Osteoblast (primary cell): Measurements from ENCODE around the gene DPP9. TPM values are rescaled to one million over a fixed set of nuclear protein-coding genes. Genes with fewer than 3 reads are reported as not detected.
A peak's percentile ranks its signal among the peaks of the same experiment; 100 is the strongest.

Experiments used
- DNase-seq: peaks from one replicate; pipeline ENCODE4 v3.0.0; 2011; ENCODE audit warnings: low spot score, mixed read lengths; ENCODE audit not compliant: insufficient read length; ENCODE audit errors: missing footprints
- H2AFZ ChIP-seq: 2 replicates; pipeline ENCODE4 v1.6.0; 2011; ENCODE audit warnings: mild to moderate bottlenecking, low read length
- H3K27ac ChIP-seq: 2 replicates; pipeline ENCODE4 v1.5.1; 2011; ENCODE audit warnings: mild to moderate bottlenecking, low read depth, low read length, moderate library complexity
- H3K27me3 ChIP-seq: 2 replicates; pipeline ENCODE4 v1.6.0; 2012; ENCODE audit warnings: mild to moderate bottlenecking, control low read depth, inconsistent platforms, low read length, moderate library complexity; ENCODE audit not compliant: insufficient read depth
- H3K36me3 ChIP-seq: 2 replicates; pipeline ENCODE4 v1.5.1; 2011; ENCODE audit warnings: mild to moderate bottlenecking, low read length, control low read depth, moderate library complexity; ENCODE audit not compliant: insufficient read depth
- H3K4me1 ChIP-seq: 2 replicates; pipeline ENCODE4 v1.5.1; 2011; ENCODE audit warnings: mild to moderate bottlenecking, low read length, control low read depth, moderate library complexity; ENCODE audit not compliant: insufficient read depth
- H3K4me2 ChIP-seq: 2 replicates; pipeline ENCODE4 v1.6.0; 2011; ENCODE audit warnings: mild to moderate bottlenecking, low read length; ENCODE audit not compliant: insufficient read depth
- H3K4me3 ChIP-seq: fragments of 200-600 bp; sonication (generic); 3 replicates; pipeline ENCODE4 v1.5.1; 2012; ENCODE audit warnings: mild to moderate bottlenecking, low read length, inconsistent platforms; ENCODE audit not compliant: insufficient read depth
- H3K79me2 ChIP-seq: 2 replicates; pipeline ENCODE4 v1.6.0; 2012; ENCODE audit warnings: mild to moderate bottlenecking, low read length, control low read depth, inconsistent platforms; ENCODE audit not compliant: insufficient read depth
- H3K9me3 ChIP-seq: 2 replicates; pipeline ENCODE4 v1.5.1; 2011; ENCODE audit warnings: low read depth, low read length, control low read depth
- H4K20me1 ChIP-seq: 2 replicates; pipeline ENCODE4 v1.6.0; 2012; ENCODE audit warnings: mild to moderate bottlenecking, low read length, control low read depth; ENCODE audit not compliant: insufficient read depth
- total RNA-seq: library from RNA; depleted of rRNA; stranded (reverse); fragments of >200 nt; gene quantifications from 2 replicates; pipeline ENCODE4 v1.2.3, GENCODE V29; 2012
- TF ChIP-seq, protein P1 (sequence below): IDR thresholded peaks from 2 replicates; pipeline ENCODE4 v1.5.1; 2011; ENCODE audit warnings: mild to moderate bottlenecking, low read depth, low read length, moderate library complexity; ENCODE audit errors: extremely low read depth

DPP9 gene
- total RNA-seq, 1 donor = 30.4 TPM

- H3K9me3 ChIP-seq = no peaks in the 10 kb centered on the region
- H3K27ac ChIP-seq = peak overlapping the region; percentile 63
- peaks cover 33% of the 10 kb centered on the region for H3K4me1 ChIP-seq
- H3K36me3 ChIP-seq = peaks cover 61% of the 10 kb centered on the region
- no peaks in the 10 kb centered on the region for H4K20me1 ChIP-seq
- TF ChIP-seq, protein P1, sequence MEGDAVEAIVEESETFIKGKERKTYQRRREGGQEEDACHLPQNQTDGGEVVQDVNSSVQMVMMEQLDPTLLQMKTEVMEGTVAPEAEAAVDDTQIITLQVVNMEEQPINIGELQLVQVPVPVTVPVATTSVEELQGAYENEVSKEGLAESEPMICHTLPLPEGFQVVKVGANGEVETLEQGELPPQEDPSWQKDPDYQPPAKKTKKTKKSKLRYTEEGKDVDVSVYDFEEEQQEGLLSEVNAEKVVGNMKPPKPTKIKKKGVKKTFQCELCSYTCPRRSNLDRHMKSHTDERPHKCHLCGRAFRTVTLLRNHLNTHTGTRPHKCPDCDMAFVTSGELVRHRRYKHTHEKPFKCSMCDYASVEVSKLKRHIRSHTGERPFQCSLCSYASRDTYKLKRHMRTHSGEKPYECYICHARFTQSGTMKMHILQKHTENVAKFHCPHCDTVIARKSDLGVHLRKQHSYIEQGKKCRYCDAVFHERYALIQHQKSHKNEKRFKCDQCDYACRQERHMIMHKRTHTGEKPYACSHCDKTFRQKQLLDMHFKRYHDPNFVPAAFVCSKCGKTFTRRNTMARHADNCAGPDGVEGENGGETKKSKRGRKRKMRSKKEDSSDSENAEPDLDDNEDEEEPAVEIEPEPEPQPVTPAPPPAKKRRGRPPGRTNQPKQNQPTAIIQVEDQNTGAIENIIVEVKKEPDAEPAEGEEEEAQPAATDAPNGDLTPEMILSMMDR = no peak
- peak; percentile 83 for DNase-seq
- no peak overlapping the region for H3K4me2 ChIP-seq
- H3K4me3 ChIP-seq = peak overlapping the region; percentile 22
- H2AFZ ChIP-seq = no peak overlapping the region
- H3K27me3 ChIP-seq = no peaks in the 10 kb centered on the region
- H3K79me2 ChIP-seq = peaks cover 24% of the 10 kb centered on the region
Observed at GRCh38 chr19:4709440-4710280, 14.0 kb downstream of the DPP9 start.

DNA sequence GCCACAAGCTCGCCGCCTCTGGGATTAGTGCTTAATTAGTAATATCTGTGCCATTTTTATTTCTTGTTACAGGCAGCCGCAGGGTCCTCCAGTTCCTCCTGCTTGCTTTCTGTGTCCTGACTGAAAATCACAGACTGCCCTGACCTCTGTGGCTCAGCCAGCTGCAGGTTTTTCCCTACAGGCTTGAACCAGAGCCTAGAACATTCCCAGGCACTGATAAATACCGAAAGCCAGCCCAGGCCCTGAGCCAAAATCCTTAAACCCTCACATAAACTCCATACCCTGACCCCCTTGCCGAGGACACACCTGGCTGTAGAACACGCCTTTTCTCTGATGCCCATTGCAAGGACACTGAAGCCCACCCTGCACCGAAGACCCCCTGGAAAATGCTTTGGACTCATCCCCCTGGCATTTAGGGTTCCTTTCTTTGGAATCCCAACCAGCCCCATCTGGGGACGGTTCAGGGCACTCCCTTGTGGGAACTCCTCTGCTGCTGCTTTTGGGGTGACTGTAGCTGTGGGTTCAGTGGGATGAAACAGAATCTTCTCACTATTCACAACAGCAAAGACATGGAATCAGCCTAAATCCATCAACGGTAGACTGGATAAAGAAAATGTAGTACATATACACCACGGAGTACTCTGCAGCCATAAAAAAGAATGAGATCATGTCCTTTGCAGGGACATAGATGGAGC, 15.5 kb downstream of the DPP9 start:
- TF ChIP-seq, protein P1 = no peak
- Histone ChIP-seq H3K4me1 (peaks cover 19% of the 10 kb centered on the region), H3K4me2 (no peak overlapping the region), H3K79me2 (peaks cover 17% of the 10 kb centered on the region), H3K27me3 (no peaks in the 10 kb centered on the region), H3K27ac (peak overlapping the region; percentile 40), H3K4me3 (no peak overlapping the region), H4K20me1 (no peaks in the 10 kb centered on the region), H3K36me3 (peaks cover 63% of the 10 kb centered on the region), H2AFZ (no peak overlapping the region), H3K9me3 (no peaks in the 10 kb centered on the region)
- peak; percentile 81 for DNase-seq

- TF ChIP-seq, protein P1 = no peak
- no peaks in the 10 kb centered on the region for H3K27me3 ChIP-seq
- no peak overlapping the region for H2AFZ ChIP-seq
- H3K4me2 ChIP-seq = no peak overlapping the region
- H3K9me3 ChIP-seq = no peaks in the 10 kb centered on the region
- peaks cover 61% of the 10 kb centered on the region for H3K36me3 ChIP-seq
- peaks cover 12% of the 10 kb centered on the region for H3K79me2 ChIP-seq
- H3K4me1 ChIP-seq = peaks cover 16% of the 10 kb centered on the region
- no peaks in the 10 kb centered on the region for H4K20me1 ChIP-seq
- H3K4me3 ChIP-seq = no peak overlapping the region
- no peak overlapping the region for H3K27ac ChIP-seq
- DNase-seq = peak; percentile 39
Observed at GRCh38 chr19:4707322-4707721, 16.3 kb downstream of the DPP9 start.
